Brain microvascular endothelial cell (primary cell): ENCODE data around the gene PRKCH.

Experiments used
- DNase-seq: peaks from one replicate; pipeline ENCODE4 v3.0.0-alpha.2; 2020
- H3K27ac ChIP-seq: fragments of 250-450 bp; sonication (Bioruptor Pico); 2 replicates; pipeline ENCODE4 v1.5.1; 2020; ENCODE audit warnings: mild to moderate bottlenecking, moderate library complexity
- H3K27me3 ChIP-seq: fragments of 250-450 bp; sonication (Bioruptor Pico); replicated peaks from 2 replicates; pipeline ENCODE4 v1.5.1; 2020; ENCODE audit warnings: mild to moderate bottlenecking
- H3K36me3 ChIP-seq: fragments of 250-450 bp; sonication (Bioruptor Pico); replicated peaks from 2 replicates; pipeline ENCODE4 v1.5.1; 2020; ENCODE audit warnings: mild to moderate bottlenecking
- H3K4me3 ChIP-seq: 2 replicates; pipeline ENCODE4 v1.5.1; 2011; ENCODE audit warnings: low read depth, mild to moderate bottlenecking, control low read depth, low read length, moderate library complexity
- CTCF ChIP-seq: IDR thresholded peaks from 2 replicates; pipeline ENCODE4 v1.5.1; 2011; ENCODE audit warnings: low read depth, mild to moderate bottlenecking, moderate library complexity, low read length, control low read depth, inconsistent platforms; ENCODE audit errors: missing control alignments
- in situ Hi-C: cut with HindIII; loops from 2 replicates; pipeline ENCODE4 v1.10.0; 2017; ENCODE audit warnings: low sequenced_read_pairs, low pct_ligation_motif_present

Gene PRKCH

DNA sequence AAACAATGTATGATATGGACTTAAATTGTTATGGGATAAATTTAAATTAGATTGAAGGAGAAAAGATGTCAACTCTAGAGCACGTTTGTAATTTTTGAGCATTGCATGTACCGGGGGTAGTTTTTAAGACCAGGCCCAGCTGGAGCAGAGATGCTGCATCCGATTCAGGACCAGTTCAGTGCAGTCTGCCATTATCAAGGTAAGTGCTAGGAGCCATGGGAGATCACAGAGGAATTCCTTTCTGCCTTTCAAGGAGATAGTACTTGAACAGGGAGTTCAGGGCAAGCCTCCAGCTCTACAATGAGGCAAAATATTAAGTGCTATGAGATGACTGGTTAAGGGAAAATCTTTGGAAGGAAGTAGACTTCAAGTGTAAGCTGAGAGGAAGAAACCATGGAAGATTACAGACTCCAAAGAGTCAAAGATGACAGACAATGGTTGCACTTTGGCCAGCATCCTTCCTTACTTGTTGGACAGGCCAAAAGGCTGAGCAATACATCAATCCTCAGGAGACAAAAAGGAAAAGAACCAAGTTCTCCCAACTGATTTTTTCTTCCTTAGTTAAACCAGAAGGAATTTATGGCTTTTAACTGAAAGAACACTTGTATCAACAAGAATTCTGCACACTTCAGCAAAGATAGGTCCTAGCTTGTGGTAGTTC is 260.7 kb downstream of the PRKCH start:
- in situ Hi-C loops, result no loop called here
- Histone ChIP-seq H3K4me3 (no peak overlapping the region), H3K27me3 (no peaks in the 10 kb centered on the region), H3K27ac (no peak overlapping the region), H3K36me3 (no peaks in the 10 kb centered on the region)
- DNase-seq, result no peak
- no peak for TF ChIP-seq CTCF

DNA sequence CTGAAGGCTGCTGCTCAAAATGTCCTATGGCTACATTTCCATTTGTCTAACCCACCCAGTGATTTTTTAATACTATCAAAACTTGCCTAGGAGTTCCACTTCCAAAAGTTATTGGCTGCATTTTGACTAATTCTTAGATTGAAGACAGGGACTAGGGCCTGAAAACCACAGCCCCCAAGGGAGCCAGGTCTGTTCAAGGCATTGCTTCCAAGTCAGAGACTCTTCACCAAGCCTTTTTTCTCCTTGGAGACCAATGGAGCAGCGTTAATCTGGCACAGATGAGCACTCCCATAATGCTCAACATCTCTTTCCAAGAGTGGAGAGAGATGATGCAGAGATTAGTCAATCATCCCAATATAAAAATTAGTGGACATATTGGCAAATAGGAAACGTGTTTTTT is 261.4 kb downstream of the PRKCH start:
- Histone ChIP-seq H3K27ac (no peak overlapping the region), H3K27me3 (no peaks in the 10 kb centered on the region), H3K36me3 (no peaks in the 10 kb centered on the region), H3K4me3 (no peak overlapping the region)
- TF ChIP-seq CTCF, result no peak
- in situ Hi-C loops, result no loop called here
- DNase-seq, result no peak

GRCh38 chr14:61584331-61584741 is 263.0 kb downstream of the PRKCH start:
- no peaks in the 10 kb centered on the region for H3K36me3 ChIP-seq
- no peak for TF ChIP-seq CTCF
- in situ Hi-C loops, result no loop called here
- no peaks in the 10 kb centered on the region for H3K27me3 ChIP-seq
- H3K4me3 ChIP-seq, result no peak overlapping the region
- H3K27ac ChIP-seq, result peak overlapping the region; percentile 89
- peak; percentile 87 for DNase-seq

- Histone ChIP-seq H3K27me3 (no peaks in the 10 kb centered on the region), H3K36me3 (no peaks in the 10 kb centered on the region), H3K27ac (peak overlapping the region; percentile 89), H3K4me3 (no peak overlapping the region)
- TF ChIP-seq CTCF, result no peak
- in situ Hi-C loops, result no loop called here
- DNase-seq, result peak; percentile 82
Measured at GRCh38 chr14:61585598-61586543, 264.5 kb downstream of the PRKCH start.

- DNase-seq, result peak; percentile 73
- no peak for TF ChIP-seq CTCF
- Histone ChIP-seq H3K36me3 (no peaks in the 10 kb centered on the region), H3K4me3 (no peak overlapping the region), H3K27me3 (no peaks in the 10 kb centered on the region), H3K27ac (peak overlapping the region; percentile 89)
- in situ Hi-C loops, result no loop called here
Measured at GRCh38 chr14:61586544-61587055, 265.2 kb downstream of the PRKCH start.
